Neural progenitor cell (in vitro differentiated cells): ENCODE measurements around the gene PTPRN2. TPM values are rescaled to one million over a fixed set of nuclear protein-coding genes. Genes with fewer than 3 reads are reported as not detected.

Source experiments
- DNase-seq: peaks from one replicate; pipeline ENCODE4 v3.0.0-alpha.2; 2016; ENCODE audit warnings: low spot score
- H2AFZ ChIP-seq: fragments of 200-600 bp; sonication (generic); replicated peaks from 2 replicates; pipeline ENCODE4 v1.6.1; 2016; ENCODE audit warnings: antibody characterized with exemption
- H3F3A ChIP-seq: fragments of 200-600 bp; sonication (generic); 2 replicates; pipeline ENCODE4 v1.6.1; 2016; ENCODE audit warnings: antibody characterized with exemption, low read depth
- H3K27ac ChIP-seq: fragments of 200-600 bp; sonication (generic); 2 replicates; pipeline ENCODE4 v1.5.1; 2016; ENCODE audit warnings: mild to moderate bottlenecking
- H3K27me3 ChIP-seq: fragments of 200-600 bp; sonication (generic); 2 replicates; pipeline ENCODE4 v1.6.1; 2016; ENCODE audit warnings: mild to moderate bottlenecking, moderate library complexity
- H3K36me3 ChIP-seq: fragments of 200-600 bp; sonication (generic); 2 replicates; pipeline ENCODE4 v1.5.1; 2016
- H3K4me1 ChIP-seq: fragments of 200-600 bp; sonication (generic); 2 replicates; pipeline ENCODE4 v1.6.1; 2016; ENCODE audit warnings: mixed run types
- H3K4me2 ChIP-seq: fragments of 200-600 bp; sonication (generic); 2 replicates; pipeline ENCODE4 v1.6.1; 2016
- H3K4me3 ChIP-seq: fragments of 200-600 bp; sonication (generic); 2 replicates; pipeline ENCODE4 v1.5.1; 2016
- H3K79me2 ChIP-seq: fragments of 200-600 bp; sonication (generic); 2 replicates; pipeline ENCODE4 v1.6.1; 2016; ENCODE audit warnings: low read depth
- H3K9ac ChIP-seq: fragments of 200-600 bp; sonication (generic); 2 replicates; pipeline ENCODE4 v1.6.1; 2016
- H3K9me3 ChIP-seq: fragments of 200-600 bp; sonication (generic); 2 replicates; pipeline ENCODE4 v1.5.1; 2016; ENCODE audit warnings: low read depth
- H4K20me1 ChIP-seq: fragments of 200-600 bp; sonication (generic); 2 replicates; pipeline ENCODE4 v1.6.1; 2016; ENCODE audit warnings: low read depth
- H3K27ac Mint-ChIP-seq: 3 replicates; pipeline ENCODE4 v1.8.0; 2021; ENCODE audit warnings: mixed read lengths
- H3K27me3 Mint-ChIP-seq: 2 replicates; pipeline ENCODE4 v1.8.0; 2022; ENCODE audit warnings: low read depth, mild to moderate bottlenecking, inconsistent platforms, moderate library complexity, mixed read lengths; ENCODE audit not compliant: insufficient read depth
- H3K36me3 Mint-ChIP-seq: 3 replicates; pipeline ENCODE4 v1.8.0; 2021; ENCODE audit warnings: mixed read lengths
- H3K4me1 Mint-ChIP-seq: 3 replicates; pipeline ENCODE4 v1.8.0; 2021; ENCODE audit warnings: mixed read lengths
- H3K4me3 Mint-ChIP-seq: 3 replicates; pipeline ENCODE4 v1.8.0; 2021; ENCODE audit warnings: mild to moderate bottlenecking, moderate library complexity, mixed read lengths
- H3K9me3 Mint-ChIP-seq: 3 replicates; pipeline ENCODE4 v1.8.0; 2020; ENCODE audit warnings: mixed read lengths
- EZH2 ChIP-seq: fragments of 200-600 bp; sonication (generic); IDR thresholded peaks from 2 replicates; pipeline ENCODE4 v1.6.1; 2017; ENCODE audit warnings: antibody characterized with exemption, mild to moderate bottlenecking, moderate library complexity
- EZH2phosphoT487 ChIP-seq: fragments of 200-600 bp; sonication (generic); IDR thresholded peaks from 2 replicates; pipeline ENCODE4 v1.6.1; 2017; ENCODE audit warnings: antibody characterized with exemption
- total RNA-seq: library from RNA; depleted of rRNA; stranded (reverse); fragments of >200 nt; gene quantifications from 2 replicates; pipeline ENCODE4 v1.2.3, GENCODE V29; 2015; ENCODE audit warnings: low replicate concordance
- TF ChIP-seq, protein P1 (sequence below): fragments of 200-600 bp; sonication (generic); IDR thresholded peaks from 2 replicates; pipeline ENCODE4 v1.5.1; 2017; ENCODE audit warnings: antibody characterized with exemption, mild to moderate bottlenecking

Gene PTPRN2
- total RNA-seq, 1 donor from 2014 or later: 3.0 TPM

DNA sequence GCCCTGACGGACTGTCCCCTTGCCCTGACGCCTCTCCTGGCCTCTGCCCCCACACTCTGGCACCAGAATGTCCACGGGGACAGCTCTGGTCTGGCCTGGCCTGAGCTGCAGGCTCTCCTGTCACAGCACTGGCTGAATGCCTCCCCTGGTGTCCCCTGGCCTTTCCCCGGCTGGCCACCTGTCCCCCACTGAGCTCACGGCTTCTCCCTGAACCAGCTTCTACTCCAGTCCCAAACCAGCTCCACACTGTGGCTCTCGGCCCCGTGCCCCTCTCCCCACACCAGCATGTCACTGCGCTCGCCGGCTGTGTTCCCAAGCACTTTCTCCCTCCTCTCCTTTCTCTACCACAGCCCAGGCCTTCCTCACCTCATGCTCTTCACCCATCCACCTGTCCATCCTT is 864.4 kb downstream of the PTPRN2 start:
- no peak overlapping the region for H3K27ac ChIP-seq
- no peak overlapping the region for H3K4me3 ChIP-seq
- no peak overlapping the region for H3K9ac ChIP-seq
- Mint-ChIP-seq H3K4me3 (no peak overlapping the region), H3K9me3 (no peaks in the 10 kb centered on the region), H3K36me3 (no peaks in the 10 kb centered on the region), H3K4me1 (peaks cover 17% of the 10 kb centered on the region), H3K27me3 (peaks cover 14% of the 10 kb centered on the region), H3K27ac (no peak overlapping the region)
- no peaks in the 10 kb centered on the region for H3K79me2 ChIP-seq
- H3K4me1 ChIP-seq: no peaks in the 10 kb centered on the region
- DNase-seq: no peak
- H2AFZ ChIP-seq: no peak overlapping the region
- H4K20me1 ChIP-seq: no peaks in the 10 kb centered on the region
- TF ChIP-seq EZH2phosphoT487 (no peak), EZH2 (no peak)
- TF ChIP-seq, protein P1, sequence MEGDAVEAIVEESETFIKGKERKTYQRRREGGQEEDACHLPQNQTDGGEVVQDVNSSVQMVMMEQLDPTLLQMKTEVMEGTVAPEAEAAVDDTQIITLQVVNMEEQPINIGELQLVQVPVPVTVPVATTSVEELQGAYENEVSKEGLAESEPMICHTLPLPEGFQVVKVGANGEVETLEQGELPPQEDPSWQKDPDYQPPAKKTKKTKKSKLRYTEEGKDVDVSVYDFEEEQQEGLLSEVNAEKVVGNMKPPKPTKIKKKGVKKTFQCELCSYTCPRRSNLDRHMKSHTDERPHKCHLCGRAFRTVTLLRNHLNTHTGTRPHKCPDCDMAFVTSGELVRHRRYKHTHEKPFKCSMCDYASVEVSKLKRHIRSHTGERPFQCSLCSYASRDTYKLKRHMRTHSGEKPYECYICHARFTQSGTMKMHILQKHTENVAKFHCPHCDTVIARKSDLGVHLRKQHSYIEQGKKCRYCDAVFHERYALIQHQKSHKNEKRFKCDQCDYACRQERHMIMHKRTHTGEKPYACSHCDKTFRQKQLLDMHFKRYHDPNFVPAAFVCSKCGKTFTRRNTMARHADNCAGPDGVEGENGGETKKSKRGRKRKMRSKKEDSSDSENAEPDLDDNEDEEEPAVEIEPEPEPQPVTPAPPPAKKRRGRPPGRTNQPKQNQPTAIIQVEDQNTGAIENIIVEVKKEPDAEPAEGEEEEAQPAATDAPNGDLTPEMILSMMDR: no peak
- no peak overlapping the region for H3K4me2 ChIP-seq
- H3K9me3 ChIP-seq: no peaks in the 10 kb centered on the region
- H3F3A ChIP-seq: no peaks in the 10 kb centered on the region
- peaks cover 49% of the 10 kb centered on the region for H3K27me3 ChIP-seq
- H3K36me3 ChIP-seq: no peaks in the 10 kb centered on the region

DNA sequence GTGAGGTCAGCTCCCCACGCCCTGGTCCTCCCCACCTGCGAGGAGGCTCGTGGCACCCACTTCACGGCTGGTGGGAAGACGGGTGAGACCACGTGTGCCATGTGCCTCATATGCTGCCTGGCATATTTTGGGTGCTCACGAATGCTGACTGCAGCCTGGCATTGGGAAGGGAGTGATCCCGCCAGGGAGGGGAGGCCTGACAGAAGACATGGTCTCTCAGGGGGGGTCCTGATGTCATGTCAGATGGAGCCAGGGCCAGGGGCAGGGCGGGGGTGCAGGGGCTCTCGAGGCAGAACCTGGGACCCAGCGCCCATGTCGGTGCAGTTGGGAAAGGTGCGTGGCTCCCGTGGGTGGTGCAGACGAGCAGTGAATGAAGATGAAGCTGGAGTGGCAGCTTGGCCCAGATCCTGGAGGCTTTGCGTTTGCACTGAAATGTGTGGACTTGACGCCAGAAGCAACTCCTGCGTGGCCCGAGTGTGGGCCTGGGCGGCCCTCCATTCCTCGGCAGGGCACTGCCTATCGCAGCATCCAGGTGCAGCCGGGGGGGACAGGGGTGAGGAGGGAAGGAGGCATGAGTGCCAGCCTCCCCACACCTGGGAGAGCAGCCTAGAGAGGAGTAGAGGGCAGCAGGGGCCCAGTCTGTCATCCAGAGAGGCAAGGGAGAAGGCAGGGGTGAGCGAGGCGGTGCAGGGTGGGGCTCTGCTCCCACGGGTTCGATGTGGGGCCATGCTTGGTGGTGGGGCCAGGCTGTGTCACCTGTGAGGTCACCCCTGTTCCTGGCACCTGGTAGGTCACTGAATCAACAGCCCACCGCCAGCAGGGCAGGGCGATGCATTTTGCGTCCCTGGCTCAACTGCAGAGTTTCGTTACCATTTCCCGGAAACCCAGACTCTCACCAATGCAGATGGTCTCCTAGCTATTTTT is 865.2 kb downstream of the PTPRN2 start:
- H3K79me2 ChIP-seq: no peaks in the 10 kb centered on the region
- Mint-ChIP-seq H3K4me3 (no peak overlapping the region), H3K4me1 (peaks cover 22% of the 10 kb centered on the region), H3K27me3 (peaks cover 11% of the 10 kb centered on the region), H3K27ac (peak overlapping the region; percentile 42), H3K36me3 (no peaks in the 10 kb centered on the region), H3K9me3 (no peaks in the 10 kb centered on the region)
- H2AFZ ChIP-seq: no peak overlapping the region
- H3K9me3 ChIP-seq: no peaks in the 10 kb centered on the region
- H3K36me3 ChIP-seq: no peaks in the 10 kb centered on the region
- no peaks in the 10 kb centered on the region for H3K4me1 ChIP-seq
- H3K4me3 ChIP-seq: no peak overlapping the region
- H3K4me2 ChIP-seq: no peak overlapping the region
- peaks cover 41% of the 10 kb centered on the region for H3K27me3 ChIP-seq
- DNase-seq: no peak
- H4K20me1 ChIP-seq: no peaks in the 10 kb centered on the region
- TF ChIP-seq EZH2phosphoT487: no peak
- no peak for TF ChIP-seq EZH2
- TF ChIP-seq, protein P1: no peak
- no peak overlapping the region for H3K27ac ChIP-seq
- H3F3A ChIP-seq: no peaks in the 10 kb centered on the region
- no peak overlapping the region for H3K9ac ChIP-seq

DNA sequence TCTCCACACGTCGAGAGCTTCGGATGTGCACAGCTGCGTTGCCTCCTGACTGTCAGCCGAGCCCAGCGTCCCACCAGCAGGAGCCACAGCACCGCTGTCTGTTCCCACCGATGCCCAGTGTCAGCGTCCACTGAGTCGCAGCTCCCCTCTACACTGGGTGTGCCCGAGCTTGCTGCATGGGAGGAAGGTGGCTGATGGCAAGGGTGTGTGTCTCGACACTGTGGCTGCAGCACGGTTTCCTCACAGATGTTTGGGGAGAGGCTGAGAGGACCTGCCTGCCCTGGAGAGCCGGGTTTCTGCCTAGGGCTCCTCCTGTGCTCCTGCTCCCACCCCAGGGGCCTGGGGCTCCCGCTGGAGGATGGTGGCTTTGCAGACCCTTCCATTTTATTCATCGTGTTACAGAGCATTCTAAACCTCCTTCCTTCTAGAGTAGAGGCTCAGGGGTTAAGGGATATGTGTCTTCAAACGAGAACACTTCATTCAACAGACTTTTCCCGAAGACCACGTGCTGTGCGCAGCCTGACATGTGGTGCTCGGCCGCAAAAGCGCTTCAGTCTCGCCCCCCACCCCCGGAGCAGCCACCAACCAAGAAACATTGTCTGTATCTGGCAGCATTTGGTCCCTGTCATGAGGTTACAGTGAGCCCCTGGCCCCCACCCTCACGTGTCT is 866.0 kb downstream of the PTPRN2 start:
- Histone ChIP-seq H4K20me1 (no peaks in the 10 kb centered on the region), H3K36me3 (no peaks in the 10 kb centered on the region), H3K4me2 (no peak overlapping the region), H3K27me3 (peaks cover 33% of the 10 kb centered on the region), H3K79me2 (no peaks in the 10 kb centered on the region), H3F3A (no peaks in the 10 kb centered on the region), H3K9ac (no peak overlapping the region), H3K4me3 (no peak overlapping the region), H2AFZ (no peak overlapping the region), H3K27ac (no peak overlapping the region), H3K4me1 (no peaks in the 10 kb centered on the region), H3K9me3 (no peaks in the 10 kb centered on the region)
- Mint-ChIP-seq H3K27me3 (peaks cover 8% of the 10 kb centered on the region), H3K36me3 (no peaks in the 10 kb centered on the region), H3K4me3 (no peak overlapping the region), H3K9me3 (no peaks in the 10 kb centered on the region), H3K4me1 (peaks cover 22% of the 10 kb centered on the region), H3K27ac (peak overlapping the region; percentile 42)
- TF ChIP-seq EZH2: no peak
- no peak for TF ChIP-seq EZH2phosphoT487
- TF ChIP-seq, protein P1: no peak
- DNase-seq: no peak
